Activated T-cell treated with anti-CD3 and anti-CD28 coated beads for 1 hour (primary cell): ENCODE data around the gene PRLR.
"Not testable (repeated sequence)": the region's sequence is repeated elsewhere in the genome, so short reads cannot be mapped to it uniquely, and the experiment has no call there.

Source experiments
- DNase-seq: peaks from one replicate; pipeline ENCODE4 v3.0.0-alpha.2; 2020; ENCODE audit warnings: low read depth

PRLR gene

DNA sequence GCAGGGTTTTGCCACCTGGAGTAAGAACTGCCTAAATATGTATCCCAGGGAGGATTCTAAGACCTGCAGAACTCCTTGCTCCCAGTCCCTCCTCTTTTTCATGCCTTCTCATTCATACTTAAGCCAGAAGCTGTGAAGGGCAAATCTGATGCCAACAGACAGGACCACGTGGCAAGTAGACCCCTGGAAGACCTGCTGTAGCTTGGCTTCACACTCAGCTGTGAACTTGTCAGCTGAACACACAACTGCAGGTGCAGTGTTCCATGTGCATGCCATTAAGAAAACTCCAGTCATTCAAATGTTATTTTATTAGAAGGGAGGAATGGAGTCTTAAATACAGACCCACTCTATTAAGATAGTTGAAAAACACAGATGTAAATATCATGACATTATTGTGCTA is 103.3 kb downstream of the PRLR start:
- no peak for DNase-seq

GRCh38 chr5:35125746-35126145 is 104.5 kb downstream of the PRLR start:
- no peak for DNase-seq

- DNase-seq, result no peak
Observed at GRCh38 chr5:35124932-35125331, 105.4 kb downstream of the PRLR start.

DNA sequence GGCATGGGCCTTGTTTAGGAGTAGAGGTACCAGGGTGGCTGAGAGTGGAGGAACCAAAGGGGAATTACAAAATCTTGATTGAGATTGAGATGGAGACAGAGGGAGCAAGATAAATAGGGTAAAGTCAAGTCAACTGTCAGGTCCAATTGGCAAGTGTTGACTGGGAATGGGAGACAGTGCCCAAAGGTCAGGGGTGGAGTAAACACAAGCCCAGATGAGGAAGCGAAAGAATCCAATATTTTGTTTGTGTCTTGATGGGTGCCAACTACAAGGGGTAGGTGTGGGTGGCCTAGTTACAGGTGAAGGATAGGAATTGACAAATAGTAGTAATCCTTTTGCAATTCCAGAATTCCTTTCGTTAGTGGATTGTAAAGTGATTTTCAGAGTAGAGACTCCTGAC is 107.5 kb downstream of the PRLR start:
- DNase-seq, result no peak

DNA sequence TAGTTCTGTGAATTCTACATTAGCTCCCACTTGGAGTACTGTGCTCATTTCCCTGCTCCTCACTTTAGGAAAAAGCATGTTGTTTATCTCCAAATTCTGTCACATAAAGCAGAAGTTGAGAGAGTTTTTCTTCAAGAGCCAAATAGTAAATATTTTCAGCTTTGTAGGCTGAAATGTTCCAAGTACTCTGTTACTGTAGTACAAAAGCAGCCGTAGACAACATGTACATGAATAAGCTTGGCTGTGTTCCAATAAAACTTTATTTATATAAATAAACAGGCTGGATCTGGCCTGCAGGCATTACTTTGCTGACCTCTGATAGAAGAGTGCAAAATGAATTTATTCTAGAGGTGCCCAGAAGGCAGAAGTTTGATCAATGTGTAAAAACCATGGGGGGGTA is 109.6 kb downstream of the PRLR start:
- DNase-seq, result no peak

DNA sequence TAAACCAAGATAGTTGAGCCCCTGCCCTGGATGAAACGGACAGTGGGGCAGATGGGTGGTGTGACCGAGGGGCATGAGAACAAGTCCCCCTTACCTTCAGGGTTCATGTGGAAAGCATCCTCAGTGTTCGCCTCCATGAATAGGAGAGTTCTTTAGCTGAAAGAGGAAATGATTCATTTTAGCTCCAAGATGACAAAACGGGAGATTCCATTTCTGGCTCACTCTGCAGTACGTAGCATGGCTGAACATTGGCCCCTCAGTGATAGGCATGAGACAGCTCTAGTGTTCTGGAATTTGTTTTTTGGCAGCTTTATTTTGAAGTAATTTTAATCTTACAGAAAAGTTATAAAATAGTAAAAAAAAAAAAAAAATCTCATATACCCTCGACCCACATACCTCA is 112.3 kb downstream of the PRLR start:
- no peak for DNase-seq

- DNase-seq, result no peak
Observed at GRCh38 chr5:35115920-35116319, 114.4 kb downstream of the PRLR start.

GRCh38 chr5:35114698-35115097 is 115.6 kb downstream of the PRLR start:
- DNase-seq, result no peak

DNA sequence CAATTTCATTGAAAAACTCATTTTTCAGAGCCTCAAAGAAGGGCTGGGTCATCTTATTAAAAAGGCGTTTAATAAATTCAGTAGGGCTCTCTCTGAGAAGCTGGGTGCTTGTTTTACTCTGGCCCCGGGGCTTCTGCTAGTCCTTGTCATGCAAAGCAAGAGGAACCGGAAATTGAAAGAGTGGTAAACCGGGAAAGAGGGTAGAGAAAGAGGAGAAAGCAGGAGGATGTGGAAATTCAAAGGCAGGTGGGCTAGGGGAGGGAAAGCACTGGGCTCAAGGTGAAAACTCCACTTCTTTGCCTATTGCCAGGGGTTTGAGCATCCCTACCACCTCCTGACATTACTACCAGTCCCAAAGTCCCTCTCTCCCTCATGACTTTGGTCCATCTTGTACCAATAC is 118.0 kb downstream of the PRLR start:
- no peak for DNase-seq

- DNase-seq, result not testable (repeated sequence)
Observed at GRCh38 chr5:35104550-35104949, 125.7 kb downstream of the PRLR start.

- no peak for DNase-seq
Observed at GRCh38 chr5:35103637-35104299, 126.5 kb downstream of the PRLR start.

- DNase-seq, result not testable (repeated sequence)
Observed at GRCh38 chr5:35101720-35102119, 128.6 kb downstream of the PRLR start.

- DNase-seq, result no peak
Observed at GRCh38 chr5:35101016-35101415, 129.3 kb downstream of the PRLR start.

DNA sequence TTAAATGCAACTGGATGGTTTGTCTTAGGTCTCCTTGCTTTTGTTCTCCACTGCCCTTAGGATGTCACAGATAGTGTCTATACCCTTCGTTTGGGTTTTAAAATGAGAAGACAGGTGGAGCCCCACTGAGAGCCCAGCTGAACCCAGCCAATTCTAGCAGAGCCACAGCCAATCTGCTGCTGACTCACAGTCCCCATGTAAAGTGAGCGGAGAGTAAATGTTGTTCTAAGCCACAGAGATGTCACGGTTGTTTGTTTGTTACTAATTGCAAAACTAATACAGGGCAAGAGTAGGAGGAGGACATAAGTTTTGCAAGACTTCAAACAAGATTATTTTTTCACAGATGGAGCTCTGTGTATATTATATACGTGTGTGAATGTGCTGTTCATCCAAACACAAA is 132.1 kb downstream of the PRLR start:
- no peak for DNase-seq

DNA sequence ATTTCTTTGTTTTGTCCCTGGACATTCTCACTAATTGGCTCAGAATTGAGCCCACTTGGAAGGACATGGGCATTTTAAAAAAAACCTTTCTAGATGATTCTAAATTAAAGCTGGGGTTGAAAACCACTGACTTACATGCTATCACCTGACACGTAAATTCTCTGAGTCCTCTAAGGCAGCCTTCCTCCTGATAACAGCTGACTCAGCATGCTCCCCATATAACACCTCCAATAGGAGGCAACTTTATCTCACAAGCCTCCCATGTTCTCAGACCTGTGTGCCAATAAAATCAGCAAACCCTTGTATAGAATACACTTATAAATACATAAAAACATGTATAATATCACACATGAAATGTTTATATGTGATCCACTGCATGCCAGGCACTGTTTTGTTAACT is 133.4 kb downstream of the PRLR start:
- no peak for DNase-seq

DNA sequence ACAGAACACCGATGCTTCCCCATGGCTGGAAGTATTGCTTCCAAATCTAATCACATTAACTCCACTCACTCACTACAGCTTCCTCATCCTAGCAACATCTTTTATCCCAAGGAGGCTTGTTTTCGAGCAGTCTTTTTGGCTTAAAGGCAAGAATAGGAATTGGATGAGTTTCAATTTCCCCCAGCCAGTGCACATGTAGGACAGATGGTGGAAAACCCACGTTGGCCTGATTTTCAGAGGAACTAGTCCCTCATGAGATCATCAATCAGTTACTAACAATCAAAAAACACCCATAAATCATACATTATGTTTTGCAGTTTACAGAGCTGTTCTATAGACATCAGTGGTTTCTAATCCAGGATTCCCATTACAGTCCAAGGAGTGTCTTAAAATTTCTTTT is 134.1 kb downstream of the PRLR start:
- no peak for DNase-seq

- DNase-seq, result no peak
Observed at GRCh38 chr5:35095366-35095765, 134.9 kb downstream of the PRLR start.

GRCh38 chr5:35094948-35095347 is 135.3 kb downstream of the PRLR start:
- no peak for DNase-seq

DNA sequence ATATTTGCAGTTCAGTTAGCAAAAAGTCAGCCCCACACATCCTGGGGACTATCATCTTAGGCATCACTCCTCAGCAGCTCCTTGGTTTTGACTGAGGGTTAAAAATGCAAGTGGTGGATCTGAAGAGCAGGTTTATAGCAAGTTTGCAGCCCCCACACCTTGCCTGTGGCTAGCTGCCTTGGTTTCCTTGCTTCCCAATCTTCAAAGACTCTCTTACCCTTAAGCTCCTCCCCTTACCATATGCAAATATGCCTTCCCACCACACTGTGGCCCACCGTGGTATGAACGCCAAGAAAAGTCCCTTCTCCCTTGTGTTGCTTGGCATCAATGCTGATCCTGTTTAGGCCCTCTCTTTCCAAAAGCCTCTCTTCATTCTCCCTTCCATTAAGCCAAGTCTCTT is 137.6 kb downstream of the PRLR start:
- DNase-seq, result no peak

DNA sequence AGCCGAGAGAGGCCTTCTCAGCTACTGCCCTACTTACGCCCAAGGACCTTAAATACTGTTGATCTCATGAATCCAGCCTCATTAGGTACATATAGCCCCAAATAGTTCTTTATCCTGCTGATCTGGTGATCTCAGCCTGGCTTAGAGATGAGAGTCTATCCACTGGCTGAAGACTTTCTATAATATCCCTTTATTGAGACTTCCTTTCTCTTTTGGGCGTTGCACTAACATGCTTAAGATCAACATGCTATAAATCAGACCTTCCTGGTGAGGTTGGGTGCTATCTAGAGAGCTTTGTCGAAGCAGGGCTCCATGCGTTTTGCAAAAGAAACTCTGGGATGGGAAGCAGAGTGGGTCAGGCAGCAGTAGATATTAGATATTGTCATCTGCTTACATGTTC is 138.6 kb downstream of the PRLR start:
- no peak for DNase-seq

DNA sequence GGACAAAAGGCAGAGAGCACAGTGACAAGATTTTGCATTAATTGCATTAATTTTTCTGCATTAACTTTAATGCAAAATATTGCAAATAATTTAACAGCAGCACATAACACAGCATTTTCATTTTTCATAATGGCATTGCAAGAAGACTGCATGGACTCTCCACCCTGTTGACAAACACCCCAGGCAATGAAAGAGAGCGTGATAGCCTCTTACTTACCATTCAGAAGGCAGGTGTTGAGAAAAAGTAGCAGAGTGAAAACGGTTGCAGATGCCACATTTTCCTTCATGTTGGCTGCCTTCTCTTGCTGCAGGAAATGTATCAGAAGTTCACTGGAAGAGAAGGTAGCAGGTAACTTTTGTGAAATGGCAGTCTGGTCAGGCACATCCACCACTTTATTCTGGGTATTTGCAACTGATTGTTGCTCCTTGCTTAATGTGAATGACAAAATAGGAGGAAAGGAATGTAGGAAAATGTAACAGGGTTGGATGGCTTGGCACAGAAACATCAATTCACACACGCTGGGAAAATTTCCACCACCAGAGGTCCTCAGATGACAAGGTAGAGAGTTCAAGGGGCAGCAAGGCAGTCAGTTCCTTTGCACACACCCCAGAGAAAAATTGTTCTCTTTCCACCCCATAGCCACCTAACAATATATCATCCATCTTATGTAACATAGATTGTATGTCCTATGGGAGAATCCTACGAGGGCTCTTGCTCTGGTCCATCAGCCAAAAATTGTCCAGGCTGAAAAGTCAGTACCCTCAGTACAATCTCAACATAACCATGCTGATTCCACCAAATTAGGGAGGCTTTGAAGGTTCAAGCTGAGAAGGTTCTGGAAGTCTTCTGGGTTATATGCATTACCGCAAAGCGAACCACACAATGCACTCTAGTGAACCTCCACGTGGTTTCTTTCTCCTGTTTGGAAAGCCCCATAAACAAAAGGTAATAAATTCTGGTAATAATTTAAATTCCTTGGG is 140.7 kb downstream of the PRLR start:
- peak; percentile 31 for DNase-seq

GRCh38 chr5:35087991-35088390 is 142.3 kb downstream of the PRLR start:
- DNase-seq, result no peak

DNA sequence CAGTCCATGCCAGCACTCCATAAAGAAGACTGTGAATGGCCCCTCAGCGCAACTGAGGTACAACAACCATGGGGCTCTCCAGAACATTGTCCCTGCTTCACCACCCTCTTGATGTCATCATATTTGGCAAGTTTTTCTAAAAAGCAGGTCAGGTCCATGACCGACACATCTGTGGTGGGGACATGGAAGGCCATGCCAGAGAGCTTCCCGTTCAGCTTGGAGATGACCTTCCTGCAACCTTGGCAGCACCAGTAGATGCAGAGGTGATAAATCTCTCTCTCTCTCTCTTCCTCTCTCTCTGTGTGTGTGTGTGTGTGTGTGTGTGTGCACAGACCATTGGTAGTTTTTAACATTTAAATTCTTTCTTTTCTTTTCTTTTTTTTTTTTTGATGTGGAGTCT is 147.1 kb downstream of the PRLR start:
- no peak for DNase-seq
